IPS DF 19.7 (cell line): Measurements from ENCODE around the gene PPP1R9B.
A peak's percentile ranks its signal among the peaks of the same experiment; 100 is the strongest.

ENCODE experiments used
- DNase-seq: peaks from one replicate; pipeline ENCODE4 v3.0.0-alpha.2; 2013; ENCODE audit warnings: low read depth, low spot score

Gene PPP1R9B

GRCh38 chr17:50143461-50144176, 6.9 kb downstream of the PPP1R9B start:
- no peak for DNase-seq

GRCh38 chr17:50141745-50142110, 8.7 kb downstream of the PPP1R9B start:
- no peak for DNase-seq

GRCh38 chr17:50141026-50141744, 9.3 kb downstream of the PPP1R9B start:
- DNase-seq: no peak

- DNase-seq: peak; percentile 70
Observed at GRCh38 chr17:50139950-50140885, 10.3 kb downstream of the PPP1R9B start.

- DNase-seq: no peak
Observed at GRCh38 chr17:50139185-50139783, 11.2 kb downstream of the PPP1R9B start.

GRCh38 chr17:50137042-50137441, 13.4 kb downstream of the PPP1R9B start:
- no peak for DNase-seq

- DNase-seq: no peak
Observed at GRCh38 chr17:50136096-50136687, 14.3 kb downstream of the PPP1R9B start.

GRCh38 chr17:50135316-50136095, 15.0 kb downstream of the PPP1R9B start:
- no peak for DNase-seq

- no peak for DNase-seq
Observed at GRCh38 chr17:50134206-50135110, 16.0 kb downstream of the PPP1R9B start.

GRCh38 chr17:50133769-50134099, 16.7 kb downstream of the PPP1R9B start:
- no peak for DNase-seq

- no peak for DNase-seq
Observed at GRCh38 chr17:50133028-50133768, 17.3 kb downstream of the PPP1R9B start.

GRCh38 chr17:50132104-50132794, 18.2 kb downstream of the PPP1R9B start:
- no peak for DNase-seq

GRCh38 chr17:50130559-50131305, 19.7 kb downstream of the PPP1R9B start:
- no peak for DNase-seq

- DNase-seq: no peak
Observed at GRCh38 chr17:50129728-50130558, 20.5 kb downstream of the PPP1R9B start, which contains the start of gene SAMD14. SAMD14 (minus strand) TSS chr17:50130160; CDS start chr17:50124959, 5,201 bp downstream.

GRCh38 chr17:50129353-50129727, 21.1 kb downstream of the PPP1R9B start:
- DNase-seq: no peak
